ENCODE data around the gene MALRD1. TPM values are rescaled to one million over a fixed set of nuclear protein-coding genes. Genes with fewer than 3 reads are reported as not detected.

The MALRD1 gene
- total and polyA plus RNA-seq, 2 of the 8 experiments (the other 6 are each of a cell fraction or from before 2014, with no cell fraction given) = 0.32 to 0.35 TPM

GRCh38 chr10:19701427-19702052, 652.9 kb downstream of the MALRD1 start:
- ChIA-PET CTCF (ENCODE audit: partially characterized antibody) (interaction anchor here (1.6 kb wide), 1 partner anchor 11 kb away, joined by 5 read pairs; no protein-coding TSS in a partner anchor), POLR2A (ENCODE audit: partially characterized antibody) (no interaction called here)
- Histone ChIP-seq H3K4me1 (replicated peaks in 1 of 4; ENCODE audit: control insufficient read depth in 3 of 4, insufficient read depth in 4 of 4, low read length in 3 of 4) (no peaks in the 10 kb centered on the region), H2BK120ac (replicated peaks; ENCODE audit: low read depth, low read length) (no peak overlapping the region), H4K8ac (ENCODE audit: extremely low read depth, insufficient read depth, low read length) (no peak overlapping the region), H2BK5ac (ENCODE audit: low read depth, low read length) (no peak overlapping the region), H3K27me3 (replicated peaks in 1 of 4; ENCODE audit: control insufficient read depth in 3 of 4, extremely low read depth in 1 of 4, insufficient read depth in 3 of 4, low read length in 3 of 4) (no peaks in the 10 kb centered on the region), H4K5ac (ENCODE audit: insufficient read length, low read depth, low read length) (no peak overlapping the region), H4K91ac (replicated peaks; ENCODE audit: insufficient read length, low read length) (no peak overlapping the region), H4K20me1 (replicated peaks in 1 of 2; ENCODE audit: control insufficient read depth in 1 of 2, insufficient read depth in 2 of 2, low read length in 2 of 2) (no peaks in the 10 kb centered on the region), H3K36me3 (ENCODE audit: control insufficient read depth in 2 of 4, insufficient read depth in 4 of 4, low read length in 3 of 4) (no peaks in the 10 kb centered on the region), H2AK5ac (ENCODE audit: low read depth, low read length) (no peak overlapping the region), H2BK20ac (ENCODE audit: low read length) (no peak overlapping the region), H2AFZ (ENCODE audit: low read length) (no peak overlapping the region), H3K23me2 (ENCODE audit: low read depth, low read length) (no peaks in the 10 kb centered on the region; the same call in 1 of the 2 replicates), H3K79me1 (ENCODE audit: low read depth, low read length) (no peaks in the 10 kb centered on the region), H3K9me3 (ENCODE audit: insufficient read depth in 2 of 2, low read depth in 1 of 2, low read length in 1 of 2) (no peaks in the 10 kb centered on the region), H3K4ac (replicated peaks; ENCODE audit: insufficient read length, low read depth, low read length) (no peak overlapping the region), H2BK15ac (ENCODE audit: low read length) (no peak overlapping the region), H3K14ac (ENCODE audit: insufficient read length) (no peak overlapping the region), H3K9ac (replicated peaks in 1 of 4; ENCODE audit: extremely low read depth in 1 of 4, low read depth in 3 of 4, low read length in 3 of 4) (no peak overlapping the region), H3K4me2 (ENCODE audit: insufficient read depth in 1 of 2, low read depth in 2 of 2, low read length in 2 of 2) (no peak overlapping the region), H3K27ac (ENCODE audit: low read depth, low read length) (no peak overlapping the region), H3K4me3 (ENCODE audit: extremely low read depth in 1 of 4, insufficient read depth in 2 of 4, low read depth in 3 of 4, low read length in 4 of 4) (no peak overlapping the region), H3K79me2 (ENCODE audit: control insufficient read depth in 1 of 2, insufficient read depth in 2 of 2, low read length in 2 of 2) (no peaks in the 10 kb centered on the region), H3K23ac (ENCODE audit: insufficient read length) (no peak overlapping the region), H2BK12ac (ENCODE audit: low read depth, low read length) (no peak overlapping the region), H3K56ac (replicated peaks; ENCODE audit: insufficient read length, low read depth, low read length) (no peak overlapping the region), H3K18ac (ENCODE audit: extremely low read depth, low read length) (no peak overlapping the region)
- TF ChIP-seq HDAC6 (IDR thresholded peaks at IDR 0.05; ENCODE audit: low read depth, low read length) (no peak), KDM5A (IDR thresholded peaks at IDR 0.05; ENCODE audit: low read length) (no peak), SUZ12 (IDR thresholded peaks at IDR 0.05; ENCODE audit: low read length) (no peak), CHD2 (IDR thresholded peaks at IDR 0.05; ENCODE audit: low read length) (no peak)
- no peak for FAIRE-seq
- DNase-seq (ENCODE audit: low read depth in 1 of 2, low spot score in 2 of 2) = no peak
- 88% methylated on average over 4 of the region's 4 CpGs; no CpG with 5 or more reads in 1 of the 2 experiments for WGBS, 2 experiments (ENCODE audit: extremely low coverage in 1 of 2, insufficient coverage in 1 of 2, insufficient read length in 1 of 2, insufficient replicate concordance in 2 of 2, low coverage in 1 of 2, low lambda C conversion rate in 2 of 2, missing lambda C conversion rate in 1 of 2)
